ENCODE data around the gene SPATA18. TPM values are rescaled to one million over a fixed set of nuclear protein-coding genes. Genes with fewer than 3 reads are reported as not detected.

The SPATA18 gene
- total RNA-seq, 1 experiment from 2014 or later: 0.13 TPM

- CTCF ChIA-PET: no interaction called here
- no peaks in the 10 kb centered on the region for H3K9me2 ChIP-seq (ENCODE audit: insufficient read depth)
- TF ChIP-seq EZH2 (IDR thresholded peaks at IDR 0.05; ENCODE audit: low read depth): no peak
- no peak for TF ChIP-seq CTCF (conservative IDR thresholded peaks at IDR 0.05)
- H3K36me3 ChIP-seq (ENCODE audit: low read depth): no peaks in the 10 kb centered on the region
- BruUV-seq (replicated peaks): no TSS peak
- no peaks in the 10 kb centered on the region for H3F3A ChIP-seq (ENCODE audit: insufficient read depth, low read depth)
- no peak overlapping the region for H3K27ac ChIP-seq
- H3K27me3 ChIP-seq (ENCODE audit: insufficient read depth, low read depth): no peaks in the 10 kb centered on the region
- no peak overlapping the region for H3K4me3 ChIP-seq
- H3K79me2 ChIP-seq (ENCODE audit: low read depth): no peaks in the 10 kb centered on the region
- POLR2A ChIA-PET (ENCODE audit: unreplicated experiment): no interaction called here
- no peak overlapping the region for H2AFZ ChIP-seq
- no peaks in the 10 kb centered on the region for H3K4me1 ChIP-seq (replicated peaks; ENCODE audit: insufficient read depth)
- intact Hi-C loops (cut with micrococcal nuclease; ENCODE audit: unreplicated experiment): no loop called here
- no peak for DNase-seq
- no peaks in the 10 kb centered on the region for H3K9me3 ChIP-seq (ENCODE audit: insufficient read depth, low read depth)
- H4K20me1 ChIP-seq (ENCODE audit: insufficient read depth): no peaks in the 10 kb centered on the region
- no peak overlapping the region for H3K4me2 ChIP-seq
Measured at GRCh38 chr4:52099860-52100461, 48.9 kb downstream of the SPATA18 start.

DNA sequence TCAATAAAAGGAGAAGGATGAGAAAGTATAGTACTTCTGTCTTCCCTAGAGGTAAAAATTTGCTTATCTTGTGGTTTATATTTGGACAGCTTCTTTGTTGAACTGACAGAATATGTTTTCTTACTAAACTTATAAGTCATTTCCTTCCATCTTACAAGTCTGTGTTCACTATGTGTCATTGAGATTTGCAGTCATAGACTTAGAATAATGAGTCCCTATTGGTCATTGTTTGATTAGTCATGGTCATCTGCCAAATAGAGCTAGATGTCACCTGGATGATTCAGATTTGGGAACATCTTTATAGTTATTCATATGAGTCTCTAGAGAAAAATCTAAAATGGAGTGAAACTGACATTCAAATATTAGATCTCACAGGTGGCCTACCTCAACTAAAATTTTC is 51.5 kb downstream of the SPATA18 start:
- ChIA-PET POLR2A (ENCODE audit: unreplicated experiment) (no interaction called here), CTCF (no interaction called here)
- DNase-seq: no peak
- no peaks in the 10 kb centered on the region for H3K9me3 ChIP-seq (ENCODE audit: insufficient read depth, low read depth)
- no peak overlapping the region for H2AFZ ChIP-seq
- no peak overlapping the region for H3K27ac ChIP-seq
- H3K4me2 ChIP-seq: no peak overlapping the region
- H3K4me1 ChIP-seq (replicated peaks; ENCODE audit: insufficient read depth): no peaks in the 10 kb centered on the region
- H3K36me3 ChIP-seq (ENCODE audit: low read depth): no peaks in the 10 kb centered on the region
- H3K9me2 ChIP-seq (ENCODE audit: insufficient read depth): no peaks in the 10 kb centered on the region
- TF ChIP-seq CTCF (conservative IDR thresholded peaks at IDR 0.05): no peak
- no peak for TF ChIP-seq EZH2 (IDR thresholded peaks at IDR 0.05; ENCODE audit: low read depth)
- H3K27me3 ChIP-seq (ENCODE audit: insufficient read depth, low read depth): no peaks in the 10 kb centered on the region
- no peaks in the 10 kb centered on the region for H4K20me1 ChIP-seq (ENCODE audit: insufficient read depth)
- H3K4me3 ChIP-seq: no peak overlapping the region
- intact Hi-C loops (cut with micrococcal nuclease; ENCODE audit: unreplicated experiment): no loop called here
- H3F3A ChIP-seq (ENCODE audit: insufficient read depth, low read depth): no peaks in the 10 kb centered on the region
- no TSS peak for BruUV-seq (replicated peaks)
- no peaks in the 10 kb centered on the region for H3K79me2 ChIP-seq (ENCODE audit: low read depth)

DNA sequence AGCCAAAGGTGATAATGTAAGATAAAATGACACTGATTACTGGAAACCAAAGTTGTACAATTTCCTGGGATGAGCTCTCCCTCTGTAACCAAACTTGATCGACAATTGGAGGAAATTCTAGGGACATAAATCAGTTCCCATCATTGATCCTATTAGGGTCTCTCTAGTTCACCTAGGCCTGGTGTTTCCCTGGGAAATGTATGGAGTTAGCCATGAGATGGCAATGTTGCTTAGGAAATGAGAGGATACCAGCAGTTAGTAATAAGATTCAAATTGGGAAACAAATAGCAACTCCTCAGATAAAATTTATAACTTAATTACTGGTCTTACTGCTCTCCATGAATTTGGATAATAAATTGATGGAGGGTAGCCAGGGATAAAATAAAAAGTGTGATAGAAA is 52.2 kb downstream of the SPATA18 start:
- H3K9me3 ChIP-seq (ENCODE audit: insufficient read depth, low read depth): no peaks in the 10 kb centered on the region
- no peak overlapping the region for H3K4me2 ChIP-seq
- POLR2A ChIA-PET (ENCODE audit: unreplicated experiment): no interaction called here
- H2AFZ ChIP-seq: no peak overlapping the region
- H4K20me1 ChIP-seq (ENCODE audit: insufficient read depth): no peaks in the 10 kb centered on the region
- no peak for DNase-seq
- TF ChIP-seq CTCF (conservative IDR thresholded peaks at IDR 0.05) (0 out of 2 replicates have a peak, but pooled peaks have one; percentile 27), EZH2 (IDR thresholded peaks at IDR 0.05; ENCODE audit: low read depth) (no peak)
- CTCF ChIA-PET: no interaction called here
- H3K79me2 ChIP-seq (ENCODE audit: low read depth): no peaks in the 10 kb centered on the region
- no peak overlapping the region for H3K4me3 ChIP-seq
- no peaks in the 10 kb centered on the region for H3K36me3 ChIP-seq (ENCODE audit: low read depth)
- no peak overlapping the region for H3K27ac ChIP-seq
- no TSS peak for BruUV-seq (replicated peaks)
- no peaks in the 10 kb centered on the region for H3K9me2 ChIP-seq (ENCODE audit: insufficient read depth)
- H3K27me3 ChIP-seq (ENCODE audit: insufficient read depth, low read depth): no peaks in the 10 kb centered on the region
- intact Hi-C loops (cut with micrococcal nuclease; ENCODE audit: unreplicated experiment): no loop called here
- no peaks in the 10 kb centered on the region for H3K4me1 ChIP-seq (replicated peaks; ENCODE audit: insufficient read depth)
- no peaks in the 10 kb centered on the region for H3F3A ChIP-seq (ENCODE audit: insufficient read depth, low read depth)

Data from PC-9 (cell line).